ENCODE measurements around the gene HIP1. TPM values are rescaled to one million over a fixed set of nuclear protein-coding genes. Genes with fewer than 3 reads are reported as not detected.

Gene HIP1
- total and polyA plus RNA-seq, 9 of the 15 experiments (the other 6 are each of a cell fraction or from before 2014, with no cell fraction given): 2.4 to 13.7 (median 9.5) TPM

DNA sequence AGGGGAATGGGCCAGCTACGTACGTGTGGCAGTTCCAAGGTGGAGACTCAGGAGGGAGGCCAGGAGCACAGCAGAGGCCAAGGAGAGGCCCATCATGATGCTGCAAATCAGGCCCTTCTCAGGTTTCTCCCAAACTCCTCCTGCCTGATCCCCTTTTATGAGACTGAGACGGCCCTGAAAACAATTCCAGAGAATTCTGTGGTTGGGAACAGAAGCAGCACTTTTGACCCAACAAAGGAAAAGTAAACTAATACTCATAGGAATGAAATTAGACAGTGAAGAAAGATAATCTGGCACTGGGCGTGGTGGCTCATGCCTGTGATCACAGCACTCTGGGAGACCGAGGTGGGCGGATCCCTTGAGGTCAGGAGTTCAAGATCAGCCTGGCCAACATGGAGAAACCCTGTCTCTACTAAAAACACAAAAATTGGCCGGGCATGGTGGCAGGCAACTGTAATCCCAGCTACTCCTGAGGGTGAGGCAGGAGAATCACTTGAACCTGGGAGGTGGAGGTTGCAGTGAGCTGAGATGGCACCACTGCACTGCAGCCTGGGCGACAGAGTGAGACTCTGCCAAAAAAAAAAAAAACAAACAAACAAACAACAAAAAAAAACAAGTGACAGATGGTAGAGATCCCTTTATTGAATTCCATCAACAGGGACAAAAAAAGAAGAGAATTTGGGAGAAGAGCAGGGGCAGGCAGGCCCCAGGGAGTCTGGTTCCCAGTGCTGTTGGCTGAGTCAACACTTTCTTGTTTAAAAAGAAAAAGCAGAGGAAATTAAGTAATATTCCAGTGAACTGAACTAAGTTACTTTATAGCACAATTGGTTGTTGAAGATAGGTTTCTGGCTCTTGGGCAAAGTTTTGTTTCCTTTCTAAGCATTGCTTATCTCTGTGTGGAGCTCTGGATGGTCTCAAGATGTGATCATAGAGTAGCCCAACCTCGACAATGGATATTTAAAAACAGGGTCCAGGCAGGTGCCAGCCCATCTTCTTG is 33.6 kb upstream of the HIP1 start, which contains the start of gene CCL26:
TSS of gene CCL26 (minus strand) at position 131 of the 997 bp plus-strand sequence. CDS start at position 96, 35 bp downstream.
- peak within 1 kb of the TSS; percentile 3 to 36; a peak in 2 of 4 replicates for H3K9ac ChIP-seq (ENCODE audit: insufficient read depth in 1 of 2, low read depth in 2 of 2, low read length in 2 of 2)
- peak; percentile 78 for FAIRE-seq
- H3K4me3 ChIP-seq: no peak within 1 kb of the TSS
- H3K9me1 ChIP-seq (ENCODE audit: control insufficient read depth, insufficient read depth, low read length): no peaks in the 10 kb centered on the region
- peak within 1 kb of the TSS; percentile 66 for H2AFZ ChIP-seq (ENCODE audit: low read depth, low read length)
- DNase-seq (ENCODE audit: extremely low read depth in 1 of 4, low spot score in 3 of 4): peak in 1 of 4 experiments; percentile 85
- H3K4me1 ChIP-seq (replicated peaks in 1 of 2; ENCODE audit: control insufficient read depth in 2 of 2, insufficient read depth in 2 of 2, low read length in 2 of 2): peaks cover 13 to 22% of the 10 kb centered on the region in 2 experiments
- no peaks in the 10 kb centered on the region for H3K79me2 ChIP-seq (ENCODE audit: control insufficient read depth, insufficient read depth, low read length)
- intact Hi-C loops (cut with micrococcal nuclease): loop anchor here (5.0 kb wide), 1 partner anchor 70 kb away; no protein-coding TSS in a partner anchor
- no peaks in the 10 kb centered on the region for H3K27me3 ChIP-seq (ENCODE audit: control insufficient read depth in 2 of 2, insufficient read depth in 2 of 2, low read length in 2 of 2)
- no peaks in the 10 kb centered on the region for H3K36me3 ChIP-seq (ENCODE audit: control insufficient read depth, insufficient read depth, low read length)
- no peaks in the 10 kb centered on the region for H3K9me3 ChIP-seq (replicated peaks; ENCODE audit: control insufficient read depth, insufficient read depth, low read depth, low read length)
- WGBS (ENCODE audit: insufficient coverage, low coverage, missing lambda C conversion rate): 9% methylated on average over 9 of the region's 9 CpGs
- no TSS peak for BruUV-seq (replicated peaks)
- H3K27ac ChIP-seq (ENCODE audit: extremely low read depth, low read depth, low read length): peak within 1 kb of the TSS; percentile 68
- ChIA-PET POLR2A (interaction anchor here (0.5 to 1.2 kb wide), 3 partner anchors 10 to 598 kb away, joined by 3 to 5 read pairs (median 3); no protein-coding TSS in a partner anchor), CTCF (ENCODE audit: low intra/inter-chr PET ratio) (no interaction called here)
- no peaks in the 10 kb centered on the region for H4K20me1 ChIP-seq (replicated peaks; ENCODE audit: control insufficient read depth, insufficient read depth, low read length)
- peak; percentile 84 for ATAC-seq
- in situ Hi-C loops (cut with MboI): loop anchor here (25.0 kb wide), 1 partner anchor 865 kb away; the partner anchor contains the start of gene POMZP3
- peak within 1 kb of the TSS; percentile 32; the same call in 1 of the 2 replicates for H3K4me2 ChIP-seq (ENCODE audit: insufficient read depth, low read length)
- TF ChIP-seq NCOA4 (IDR thresholded peaks at IDR 0.05; ENCODE audit: partially characterized antibody): no peak
- 0 out of 2 replicates have a peak, but pooled peaks have one; percentile 21 for TF ChIP-seq KHSRP (IDR thresholded peaks at IDR 0.05)
- 0 out of 2 replicates have a peak, but pooled peaks have one; percentile 3 for TF ChIP-seq ZFX (CRISPR knock-in tag; IDR thresholded peaks at IDR 0.05)
- TF ChIP-seq, protein P1, sequence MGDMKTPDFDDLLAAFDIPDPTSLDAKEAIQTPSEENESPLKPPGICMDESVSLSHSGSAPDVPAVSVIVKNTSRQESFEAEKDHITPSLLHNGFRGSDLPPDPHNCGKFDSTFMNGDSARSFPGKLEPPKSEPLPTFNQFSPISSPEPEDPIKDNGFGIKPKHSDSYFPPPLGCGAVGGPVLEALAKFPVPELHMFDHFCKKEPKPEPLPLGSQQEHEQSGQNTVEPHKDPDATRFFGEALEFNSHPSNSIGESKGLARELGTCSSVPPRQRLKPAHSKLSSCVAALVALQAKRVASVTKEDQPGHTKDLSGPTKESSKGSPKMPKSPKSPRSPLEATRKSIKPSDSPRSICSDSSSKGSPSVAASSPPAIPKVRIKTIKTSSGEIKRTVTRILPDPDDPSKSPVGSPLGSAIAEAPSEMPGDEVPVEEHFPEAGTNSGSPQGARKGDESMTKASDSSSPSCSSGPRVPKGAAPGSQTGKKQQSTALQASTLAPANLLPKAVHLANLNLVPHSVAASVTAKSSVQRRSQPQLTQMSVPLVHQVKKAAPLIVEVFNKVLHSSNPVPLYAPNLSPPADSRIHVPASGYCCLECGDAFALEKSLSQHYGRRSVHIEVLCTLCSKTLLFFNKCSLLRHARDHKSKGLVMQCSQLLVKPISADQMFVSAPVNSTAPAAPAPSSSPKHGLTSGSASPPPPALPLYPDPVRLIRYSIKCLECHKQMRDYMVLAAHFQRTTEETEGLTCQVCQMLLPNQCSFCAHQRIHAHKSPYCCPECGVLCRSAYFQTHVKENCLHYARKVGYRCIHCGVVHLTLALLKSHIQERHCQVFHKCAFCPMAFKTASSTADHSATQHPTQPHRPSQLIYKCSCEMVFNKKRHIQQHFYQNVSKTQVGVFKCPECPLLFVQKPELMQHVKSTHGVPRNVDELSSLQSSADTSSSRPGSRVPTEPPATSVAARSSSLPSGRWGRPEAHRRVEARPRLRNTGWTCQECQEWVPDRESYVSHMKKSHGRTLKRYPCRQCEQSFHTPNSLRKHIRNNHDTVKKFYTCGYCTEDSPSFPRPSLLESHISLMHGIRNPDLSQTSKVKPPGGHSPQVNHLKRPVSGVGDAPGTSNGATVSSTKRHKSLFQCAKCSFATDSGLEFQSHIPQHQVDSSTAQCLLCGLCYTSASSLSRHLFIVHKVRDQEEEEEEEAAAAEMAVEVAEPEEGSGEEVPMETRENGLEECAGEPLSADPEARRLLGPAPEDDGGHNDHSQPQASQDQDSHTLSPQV (IDR thresholded peaks at IDR 0.05): peak; percentile 76
- 0 out of 2 replicates have a peak, but pooled peaks have one; percentile 30 for TF ChIP-seq SP1 (CRISPR knock-in tag; IDR thresholded peaks at IDR 0.05)
- TF ChIP-seq SIX5 (IDR thresholded peaks at IDR 0.05; ENCODE audit: borderline replicate concordance in 1 of 2, insufficient read depth in 1 of 2, low read depth in 1 of 2, low read length in 2 of 2): no peak
- TF ChIP-seq FOXK2 (conservative IDR thresholded peaks at IDR 0.05 in 1 of 2, IDR thresholded peaks at IDR 0.05 in 1 of 2; ENCODE audit: low read depth in 2 of 2): 0 out of 4 replicates have a peak, but pooled peaks of 1 of the 2 experiments have one; percentile 25
- TF ChIP-seq EHMT2 (IDR thresholded peaks at IDR 0.05): 0 out of 2 replicates have a peak, but pooled peaks have one; percentile 18
- peak; percentile 61; the same call in 1 of the 2 replicates for TF ChIP-seq C11orf30 (IDR thresholded peaks at IDR 0.05; ENCODE audit: low read depth)
- TF ChIP-seq LARP7 (IDR thresholded peaks at IDR 0.05): peak; percentile 68
- no peak for TF ChIP-seq NR4A1 (CRISPR knock-in tag; IDR thresholded peaks at IDR 0.05)
- peak; percentile 88 for TF ChIP-seq NR4A1 (tag; IDR thresholded peaks at IDR 0.05)
- 0 out of 2 replicates have a peak, but pooled peaks have one; percentile 31 for TF ChIP-seq DIDO1 (tag; IDR thresholded peaks at IDR 0.05; ENCODE audit: low read depth)
- TF ChIP-seq, protein P2, sequence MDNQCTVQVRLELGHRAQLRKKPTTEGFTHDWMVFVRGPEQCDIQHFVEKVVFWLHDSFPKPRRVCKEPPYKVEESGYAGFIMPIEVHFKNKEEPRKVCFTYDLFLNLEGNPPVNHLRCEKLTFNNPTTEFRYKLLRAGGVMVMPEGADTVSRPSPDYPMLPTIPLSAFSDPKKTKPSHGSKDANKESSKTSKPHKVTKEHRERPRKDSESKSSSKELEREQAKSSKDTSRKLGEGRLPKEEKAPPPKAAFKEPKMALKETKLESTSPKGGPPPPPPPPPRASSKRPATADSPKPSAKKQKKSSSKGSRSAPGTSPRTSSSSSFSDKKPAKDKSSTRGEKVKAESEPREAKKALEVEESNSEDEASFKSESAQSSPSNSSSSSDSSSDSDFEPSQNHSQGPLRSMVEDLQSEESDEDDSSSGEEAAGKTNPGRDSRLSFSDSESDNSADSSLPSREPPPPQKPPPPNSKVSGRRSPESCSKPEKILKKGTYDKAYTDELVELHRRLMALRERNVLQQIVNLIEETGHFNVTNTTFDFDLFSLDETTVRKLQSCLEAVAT (IDR thresholded peaks at IDR 0.05): 0 out of 4 replicates have a peak, but pooled peaks of 1 of the 2 experiments have one; percentile 35
- peak; percentile 21; the same call in 1 of the 2 replicates for TF ChIP-seq MAFF (IDR thresholded peaks at IDR 0.05; ENCODE audit: low read length)
- peak; percentile 44; the same call in 1 of the 2 replicates for TF ChIP-seq ARID1B (IDR thresholded peaks at IDR 0.05)
